DMS153 treated with DMSO at 0.1 percent for 48 hours (cell line): ENCODE results near the gene NCKAP5L.
"Not testable (repeated sequence)": the region's sequence is repeated elsewhere in the genome, so short reads cannot be mapped to it uniquely, and the experiment has no call there.

Experiments used
- DNase-seq: peaks from one replicate; lab custom pipeline; 2025; ENCODE audit not compliant: unreplicated experiment; lab: John Stamatoyannopoulos, UW

The NCKAP5L gene

GRCh38 chr12:49783917-49784676 lies 44.1 kb downstream of the NCKAP5L start:
- DNase-seq: no peak

DNA sequence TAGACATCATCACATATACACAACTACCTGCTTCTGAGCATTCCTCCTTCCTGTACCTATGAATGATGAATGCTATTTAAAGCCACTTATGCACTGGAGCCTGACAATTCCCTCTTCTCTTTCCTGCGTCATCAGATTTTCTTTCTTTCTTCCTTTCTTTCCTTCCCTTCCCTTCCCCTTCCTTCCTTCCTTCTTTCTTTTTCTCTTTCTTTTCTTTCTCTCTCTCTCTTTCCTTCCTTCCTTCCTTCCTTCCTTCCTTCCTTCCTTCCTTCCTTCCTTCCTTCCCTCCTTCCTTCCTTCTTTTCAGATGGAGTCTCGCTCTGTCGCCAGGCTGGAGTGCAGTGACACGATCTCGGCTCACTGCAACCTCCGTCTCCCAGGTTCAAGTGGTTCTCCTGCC lies 47.3 kb downstream of the NCKAP5L start:
- not testable (repeated sequence) for DNase-seq

- no peak for DNase-seq
These were observed 48.6 kb downstream of the NCKAP5L start for GRCh38 chr12:49779581-49779980.

DNA sequence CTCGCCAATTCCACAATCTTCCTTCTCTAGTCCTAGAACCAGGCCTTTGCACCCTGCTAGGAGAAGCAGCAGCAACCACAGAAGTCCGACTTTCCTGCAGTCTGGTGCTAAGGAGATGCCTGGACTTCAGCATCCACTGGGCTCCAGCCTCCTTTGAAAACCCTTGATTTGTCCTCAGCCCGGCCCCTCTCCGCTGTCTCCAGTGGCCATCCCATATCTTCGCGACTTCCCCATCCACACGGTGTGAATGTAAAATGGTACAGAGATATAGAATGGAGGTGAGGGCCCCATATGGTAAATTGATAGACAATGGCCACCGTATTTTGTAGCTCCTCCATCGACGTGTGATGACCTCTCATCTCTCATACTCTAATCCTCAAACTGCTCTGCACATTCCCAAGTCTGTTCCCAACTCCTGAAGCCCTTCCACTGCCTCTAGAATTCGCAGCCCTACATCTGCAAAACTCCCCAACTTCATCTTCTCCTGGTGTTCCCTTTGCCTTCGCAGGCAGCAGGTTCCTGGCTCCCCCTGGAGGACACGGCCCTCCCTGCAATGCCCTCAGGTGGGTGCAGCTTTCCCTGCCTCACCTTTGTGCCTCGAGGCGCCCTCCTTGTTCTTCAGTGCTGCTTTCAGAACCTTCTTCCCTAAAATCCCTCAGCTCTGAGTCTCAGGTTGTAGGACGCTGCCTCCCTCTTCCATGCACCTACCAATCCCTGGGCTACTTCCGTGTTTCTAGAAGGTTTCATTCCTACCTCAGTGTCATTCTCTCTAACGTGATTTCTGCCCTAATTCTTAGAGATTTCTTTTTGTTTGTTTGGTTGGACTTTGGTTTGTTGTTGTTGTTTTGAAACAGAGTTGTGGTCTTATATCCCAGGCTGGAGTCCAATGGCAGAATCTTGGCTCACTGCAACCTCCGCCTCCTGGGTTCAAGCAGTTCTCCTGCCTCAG lies 50.1 kb downstream of the NCKAP5L start:
- DNase-seq: no peak

- no peak for DNase-seq
These were observed 50.9 kb downstream of the NCKAP5L start for GRCh38 chr12:49777341-49777740.

GRCh38 chr12:49776858-49777257 lies 51.4 kb downstream of the NCKAP5L start:
- no peak for DNase-seq

- peak; percentile 29 for DNase-seq
These were observed 51.8 kb downstream of the NCKAP5L start for GRCh38 chr12:49776413-49776812.

GRCh38 chr12:49773102-49773501 lies 55.1 kb downstream of the NCKAP5L start:
- DNase-seq: not testable (repeated sequence)

DNA sequence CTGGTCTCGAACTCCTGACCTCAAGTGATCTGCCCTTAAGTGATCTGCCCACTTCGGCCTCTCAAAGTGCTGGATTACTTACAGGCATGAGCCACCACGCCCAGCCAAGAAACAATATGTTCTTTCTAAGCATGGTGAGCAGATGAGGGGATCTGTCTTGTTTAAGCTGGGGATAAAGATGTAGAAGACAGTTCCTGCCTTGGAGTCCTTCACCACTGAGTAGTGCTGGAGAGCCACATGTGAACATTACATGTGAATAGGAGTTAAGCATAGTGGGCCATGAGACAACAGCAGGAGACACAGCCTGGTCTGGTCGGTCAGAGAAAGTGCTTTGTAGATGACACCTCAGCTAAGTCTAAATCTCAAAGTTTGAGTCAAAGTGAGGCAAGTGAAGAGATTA lies 60.9 kb downstream of the NCKAP5L start:
- no peak for DNase-seq

- DNase-seq: no peak
These were observed 62.1 kb downstream of the NCKAP5L start for GRCh38 chr12:49766115-49766455.

GRCh38 chr12:49764126-49764525 lies 64.1 kb downstream of the NCKAP5L start:
- DNase-seq: no peak

DNA sequence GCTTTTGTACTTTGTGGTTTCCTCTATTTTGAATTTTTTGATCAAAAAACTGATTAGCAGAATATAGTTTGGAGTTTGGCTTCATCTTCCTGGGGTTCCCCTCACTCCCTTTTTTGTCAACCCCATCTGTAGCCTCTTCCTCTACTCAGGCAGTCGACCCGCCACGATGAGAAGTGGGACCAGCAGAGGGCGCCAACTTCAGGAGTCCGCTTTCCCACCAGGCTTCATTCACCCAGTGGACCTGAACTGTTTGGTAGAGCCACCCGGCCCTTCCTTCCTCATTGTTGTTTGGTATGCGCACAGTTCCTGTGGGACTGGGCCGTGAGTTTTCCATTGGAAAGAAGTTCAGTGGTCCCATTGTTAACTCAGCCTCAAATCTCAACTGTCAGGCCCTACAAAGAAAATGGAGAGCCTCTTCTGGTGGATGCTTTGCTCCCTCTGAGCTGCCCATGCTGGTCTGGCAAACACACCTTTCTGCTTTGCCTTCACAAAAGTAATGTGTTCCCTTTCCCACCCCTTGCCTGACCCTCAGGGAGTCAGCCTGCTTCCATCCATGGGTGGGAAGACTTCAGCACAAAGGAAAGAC lies 65.1 kb downstream of the NCKAP5L start:
- peak; percentile 6 for DNase-seq

DNA sequence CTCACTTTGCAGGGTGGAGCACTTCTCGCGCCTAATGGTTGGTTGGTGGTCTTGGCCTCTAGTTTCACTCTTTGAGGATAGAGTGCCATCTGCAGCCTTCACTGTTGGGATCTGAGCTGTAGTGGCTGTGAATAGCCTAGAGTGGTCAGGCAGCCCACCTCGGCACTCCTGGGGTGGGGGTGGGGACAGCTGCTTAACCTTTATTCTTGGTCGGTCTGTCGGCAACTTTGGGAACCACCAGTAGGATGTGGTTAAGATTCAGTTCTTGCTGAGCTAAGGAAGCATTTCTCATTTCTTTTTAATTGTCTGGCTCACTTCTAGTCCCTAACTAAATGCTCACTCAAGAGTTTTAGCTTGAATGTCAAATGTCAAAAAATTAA lies 65.8 kb downstream of the NCKAP5L start:
- no peak for DNase-seq

DNA sequence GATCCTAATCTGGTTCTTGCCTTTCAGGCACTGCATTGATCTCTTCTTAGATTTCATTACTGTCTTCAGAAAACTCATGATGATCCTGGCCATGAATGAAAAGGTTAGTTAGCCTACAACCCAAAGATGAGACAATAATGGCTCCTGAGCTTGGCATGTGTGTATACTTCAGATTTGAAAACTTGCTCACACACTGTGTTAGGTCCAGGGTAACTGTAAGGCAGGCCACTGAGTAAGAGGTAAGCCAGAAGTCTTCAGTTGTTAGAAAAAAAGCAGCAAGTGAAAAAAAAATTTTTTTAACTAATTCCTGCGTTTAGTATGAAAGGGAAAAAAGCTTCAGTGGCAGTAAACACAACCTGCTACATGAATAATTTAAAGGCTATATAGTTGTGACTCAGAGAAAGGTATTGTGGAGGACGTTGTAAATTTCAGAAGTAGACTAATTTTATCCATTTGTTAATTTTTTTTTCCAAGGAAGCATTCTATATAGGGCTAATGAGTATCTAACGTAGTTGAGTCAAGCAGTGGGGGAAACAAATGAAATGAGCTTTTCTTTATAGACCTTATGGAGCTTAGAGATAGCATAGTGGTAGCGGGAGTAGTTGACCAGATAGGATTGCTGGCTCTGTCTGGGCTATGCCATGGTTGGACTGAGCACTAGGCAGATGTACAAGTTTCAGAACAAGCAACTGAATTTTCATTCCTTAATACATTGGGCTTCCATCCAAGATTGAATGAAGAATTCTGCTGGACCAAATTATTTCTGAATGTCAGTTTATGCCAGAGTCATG lies 66.3 kb downstream of the NCKAP5L start:
- no peak for DNase-seq

- no peak for DNase-seq
These were observed 77.2 kb downstream of the NCKAP5L start for GRCh38 chr12:49750996-49751393.

DNA sequence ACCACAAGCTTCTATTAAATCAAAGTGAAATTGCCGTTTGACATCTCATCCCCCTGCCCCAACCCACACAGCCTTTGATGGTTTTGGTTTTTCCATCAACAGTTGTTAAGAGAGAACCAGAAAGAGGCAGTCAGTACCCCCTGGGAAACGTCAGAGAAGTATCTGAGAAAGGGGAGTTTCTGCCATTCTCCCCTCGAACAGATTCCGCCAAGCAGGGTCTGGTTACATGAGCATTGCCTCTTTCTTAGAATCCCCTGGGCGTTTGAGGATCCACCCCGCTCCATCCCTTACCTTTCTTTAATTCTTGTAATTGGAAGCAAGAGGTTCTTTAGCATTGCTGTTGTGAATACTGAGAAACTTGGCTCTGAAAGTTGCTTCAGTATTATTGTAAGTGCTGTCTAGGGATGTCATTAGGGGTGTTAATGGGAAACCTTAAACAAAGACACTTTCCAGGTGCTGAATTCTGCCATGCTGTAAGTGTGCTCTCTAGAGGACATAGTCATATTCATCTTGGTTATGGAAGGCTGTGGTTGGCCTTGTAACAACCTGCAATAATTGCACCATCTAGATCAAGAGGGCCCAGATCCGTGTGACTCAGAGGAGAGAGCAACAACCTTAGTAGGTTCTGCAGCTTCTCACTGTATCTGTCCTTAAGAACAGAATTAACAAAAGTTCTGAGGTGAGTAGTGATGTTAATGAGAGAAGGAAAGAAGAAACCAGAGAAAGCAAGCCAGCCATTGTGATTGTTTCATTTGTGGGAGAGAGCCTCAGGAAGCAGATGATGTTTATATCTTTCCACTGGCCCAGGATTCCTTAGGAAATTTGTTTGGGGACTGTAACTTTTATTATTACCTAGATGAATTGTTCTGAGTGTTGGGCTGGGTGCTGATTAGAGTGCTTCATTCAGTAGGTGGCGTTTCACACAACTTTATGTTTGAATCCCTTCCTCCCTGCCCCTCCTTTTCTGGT lies 77.9 kb downstream of the NCKAP5L start:
- no peak for DNase-seq

DNA sequence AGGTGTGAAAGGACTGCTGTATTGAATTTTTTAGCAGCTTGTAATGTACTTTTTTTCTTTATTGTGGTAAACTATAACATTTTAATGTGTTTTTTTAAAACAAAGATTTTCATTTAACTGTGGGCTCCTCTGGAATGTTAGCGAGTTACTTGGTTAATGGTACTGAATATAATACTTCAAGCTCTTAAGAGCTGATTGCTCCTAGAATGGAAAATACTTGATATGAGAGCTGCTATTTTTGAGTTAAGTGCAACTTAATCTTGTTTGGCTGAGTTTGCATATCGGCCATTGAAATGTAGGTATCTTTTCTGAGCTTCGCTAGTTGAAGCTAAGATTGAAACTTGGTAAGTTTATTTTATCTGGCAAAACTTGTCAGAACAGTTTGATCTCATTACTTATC lies 79.4 kb downstream of the NCKAP5L start:
- no peak for DNase-seq

- DNase-seq: no peak
These were observed 79.9 kb downstream of the NCKAP5L start for GRCh38 chr12:49748306-49748705.

GRCh38 chr12:49744363-49744885 lies 83.8 kb downstream of the NCKAP5L start:
- no peak for DNase-seq
